ENCODE measurements around the gene CCNH.

The CCNH gene

DNA sequence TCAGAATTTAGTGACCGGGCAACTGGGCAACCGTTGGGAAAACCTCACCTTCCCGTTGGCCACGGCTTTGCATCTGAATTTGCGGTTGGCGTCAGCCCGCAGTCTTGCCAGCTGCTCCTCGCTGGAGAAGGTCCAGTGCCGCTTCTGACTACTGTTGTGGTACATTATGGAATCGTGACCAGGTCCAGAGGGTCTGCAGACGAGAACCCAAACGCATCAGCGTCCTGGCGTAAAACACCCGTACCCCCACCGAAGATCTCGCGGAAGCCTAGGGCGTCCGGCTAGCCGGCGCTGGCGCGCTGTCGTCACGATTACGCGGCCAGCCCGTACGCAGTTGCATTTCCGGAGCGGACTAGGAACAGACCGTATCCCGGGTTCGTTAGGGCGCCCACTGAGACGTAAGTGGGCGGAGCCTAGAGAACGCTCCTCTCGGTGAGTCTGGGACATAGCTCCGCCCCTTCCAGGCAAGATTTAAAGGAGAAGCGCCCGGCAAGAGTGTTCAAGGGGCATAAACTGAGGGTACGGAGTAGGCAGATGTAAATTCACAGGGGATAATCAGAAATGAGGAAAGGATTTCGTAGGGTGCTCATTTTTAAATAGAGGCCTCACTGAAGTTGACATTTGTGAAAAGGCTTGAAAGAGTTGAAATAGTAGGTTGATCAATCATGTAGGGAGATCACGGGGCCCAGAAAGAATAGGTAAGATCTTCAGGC lies at the start of gene CCNH:
CCNH (minus strand) TSS at position 301 of the 713 bp plus-strand sequence; CDS start at position 165, 136 bp downstream.
- peak within 1 kb of the TSS; percentile 75 for H3K27ac ChIP-seq
- peak; percentile 82 for DNase-seq (ENCODE audit: low read depth, low spot score)

DNA sequence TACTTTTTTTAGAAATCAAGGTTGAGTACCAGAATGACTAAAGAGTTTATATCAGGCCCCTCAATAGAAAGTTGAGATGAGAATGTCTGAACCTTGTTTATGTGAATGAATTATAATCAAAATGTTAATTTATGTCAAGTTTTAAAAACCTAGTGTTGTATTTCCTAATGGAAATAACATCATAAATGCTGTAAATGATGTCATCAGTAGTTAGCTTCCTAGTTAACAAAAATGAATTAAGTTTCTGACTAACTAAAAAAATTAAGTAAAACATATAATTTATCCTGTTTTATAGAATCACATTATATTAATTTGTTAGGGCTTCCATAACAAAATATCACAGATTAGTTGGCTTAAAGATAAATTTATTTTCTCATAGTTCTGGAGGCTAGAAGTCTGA lies 45.0 kb upstream of the CCNH start:
- H3K27ac ChIP-seq: no peak overlapping the region
- DNase-seq (ENCODE audit: low read depth, low spot score): no peak

DNA sequence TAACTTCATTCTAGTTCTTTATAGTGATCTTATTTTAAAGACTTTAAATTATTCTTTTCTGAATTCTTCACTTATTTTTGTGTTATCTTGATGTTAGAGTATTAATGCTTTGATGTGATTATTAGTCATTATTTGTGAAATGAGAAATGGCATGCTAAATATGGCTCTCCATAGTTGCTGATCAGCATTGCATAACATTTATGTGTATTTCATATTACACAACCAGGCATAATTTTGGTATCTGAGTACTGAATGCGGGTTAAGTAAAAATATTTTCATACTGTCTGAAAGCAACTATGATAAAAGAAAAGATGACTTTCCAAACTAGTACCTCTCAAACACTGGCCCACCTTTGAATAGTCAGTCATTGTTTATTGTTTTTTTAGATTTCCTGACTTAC lies 41.1 kb upstream of the CCNH start:
- DNase-seq (ENCODE audit: low read depth, low spot score): no peak

DNA sequence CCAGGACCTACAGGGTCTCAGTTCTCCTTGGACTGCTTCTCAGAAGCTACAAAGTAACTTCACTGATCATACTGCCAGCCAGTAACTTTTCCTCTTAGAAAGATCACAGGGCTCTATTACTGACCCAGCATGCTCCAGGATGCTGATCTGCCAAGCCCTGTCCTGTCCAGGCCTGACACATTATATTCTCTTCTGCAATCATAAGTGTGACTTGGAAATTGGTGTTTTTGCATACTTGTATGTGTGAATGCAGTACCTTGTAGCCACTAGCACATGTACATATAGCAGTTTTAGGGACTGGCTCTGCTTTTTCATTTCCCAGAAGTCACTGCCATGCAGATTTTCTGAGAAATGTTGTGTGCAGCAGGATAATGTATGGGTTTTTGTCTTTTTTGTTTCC lies 40.1 kb upstream of the CCNH start:
- H3K27ac ChIP-seq: no peak overlapping the region
- no peak for DNase-seq (ENCODE audit: low read depth, low spot score)

More for the DNA sequence above, 41.1 kb upstream of the CCNH start:
- H3K27ac ChIP-seq: no peak overlapping the region

DNA sequence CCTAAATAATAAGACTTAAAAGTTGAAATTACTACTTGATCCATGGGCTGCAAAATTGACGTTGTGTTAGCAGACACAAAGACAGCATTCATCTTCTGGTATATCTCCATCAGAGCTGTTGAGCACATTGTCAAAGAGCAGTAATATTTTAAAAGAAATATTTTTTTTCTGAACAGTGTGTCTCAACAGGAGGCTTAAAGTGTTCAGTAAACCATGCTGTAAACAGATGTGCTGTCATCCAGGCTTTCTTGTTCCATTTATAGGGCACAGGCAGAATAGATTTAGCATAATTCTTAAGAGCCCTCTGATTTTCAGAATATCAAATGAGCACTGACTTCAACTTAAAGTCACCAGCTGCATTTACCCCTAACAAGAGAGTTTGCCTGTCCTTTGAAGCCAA lies 29.7 kb upstream of the CCNH start:
- DNase-seq (ENCODE audit: low read depth, low spot score): no peak
- H3K27ac ChIP-seq: no peak overlapping the region

DNA sequence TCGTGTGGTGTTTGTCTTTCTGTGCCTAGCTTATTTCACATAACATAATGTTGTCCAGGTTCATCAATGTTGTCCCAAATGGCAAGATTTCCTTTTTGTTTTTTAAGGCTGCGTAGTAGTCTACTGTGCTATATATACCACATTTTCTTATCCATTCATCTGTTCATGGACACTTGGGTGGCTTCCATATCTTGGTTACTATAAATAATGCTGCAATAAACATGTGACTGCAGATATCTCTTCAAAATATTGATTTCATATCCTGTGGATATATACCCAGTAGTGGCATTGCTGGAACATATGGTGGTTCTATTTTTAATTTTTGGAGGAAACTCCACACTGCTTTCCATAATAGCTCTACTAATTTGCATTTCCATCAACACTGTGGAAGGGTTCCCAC lies 25.5 kb upstream of the CCNH start:
- DNase-seq (ENCODE audit: low read depth, low spot score): no peak
- no peak overlapping the region for H3K27ac ChIP-seq

DNA sequence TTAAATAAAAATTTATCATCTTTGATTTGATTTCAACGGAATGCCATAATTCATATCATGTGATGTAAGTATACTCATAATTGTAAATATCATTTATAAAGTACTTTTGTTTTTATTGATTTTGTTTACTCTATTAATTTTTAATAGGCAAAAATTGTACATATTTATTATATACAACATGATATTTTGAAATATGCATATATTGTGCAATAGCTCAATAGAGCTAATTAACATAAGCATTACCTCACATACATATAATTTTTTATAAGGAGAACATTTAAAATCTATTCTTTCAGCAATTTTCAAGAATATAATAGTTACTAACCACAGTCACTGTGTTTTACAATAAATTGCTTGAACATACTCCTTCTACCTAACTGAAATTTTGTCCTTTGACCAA lies 25.0 kb upstream of the CCNH start:
- no peak overlapping the region for H3K27ac ChIP-seq

DNA sequence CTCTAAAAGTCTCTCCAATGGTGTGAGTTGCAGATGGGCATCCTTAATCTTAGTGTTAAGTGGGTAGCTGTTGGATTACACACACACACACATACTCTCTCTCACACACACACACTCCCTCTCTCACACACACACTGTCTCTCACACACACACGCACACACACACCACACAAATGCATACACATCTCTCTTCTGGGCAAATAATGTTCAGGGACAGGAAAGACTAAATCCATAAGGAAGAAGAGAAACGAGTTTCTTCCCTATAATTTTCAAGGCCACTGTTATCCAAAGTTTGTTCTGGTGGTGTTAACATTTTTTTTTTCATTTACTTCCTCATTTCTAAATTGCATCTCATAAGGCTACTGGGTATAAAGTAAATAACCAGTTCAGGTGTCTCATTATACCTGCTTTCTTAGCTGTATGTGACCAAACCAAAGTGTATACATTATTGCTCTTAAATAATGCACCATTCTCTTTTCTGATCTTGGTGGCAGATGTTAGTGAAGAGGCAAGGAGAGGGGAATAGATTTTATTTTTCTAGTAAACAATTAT lies 22.5 kb upstream of the CCNH start:
- no peak for DNase-seq (ENCODE audit: low read depth, low spot score)

More for the DNA sequence above, 25.0 kb upstream of the CCNH start:
- no peak for DNase-seq (ENCODE audit: low read depth, low spot score)

DNA sequence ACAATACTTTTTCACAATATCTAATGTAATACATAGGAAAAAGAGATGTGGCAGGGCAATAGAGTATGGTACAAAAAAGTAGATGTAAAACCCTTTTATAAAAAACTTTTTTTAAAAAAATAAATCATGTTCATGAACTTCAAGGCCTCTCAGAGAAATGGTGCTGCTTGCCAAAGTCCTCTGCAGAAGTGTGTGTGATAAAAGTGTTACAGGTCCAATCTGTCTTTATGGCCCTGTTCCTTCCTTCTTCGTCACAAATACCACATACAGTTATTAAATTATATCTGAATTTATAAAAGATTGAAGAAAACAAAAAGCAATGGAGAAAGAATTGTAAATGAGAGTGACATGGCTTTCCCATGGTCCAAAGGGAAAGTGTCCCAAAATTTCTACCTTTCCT lies 21.7 kb upstream of the CCNH start:
- H3K27ac ChIP-seq: no peak overlapping the region
- no peak for DNase-seq (ENCODE audit: low read depth, low spot score)

More for the DNA sequence above, 22.5 kb upstream of the CCNH start:
- no peak overlapping the region for H3K27ac ChIP-seq

DNA sequence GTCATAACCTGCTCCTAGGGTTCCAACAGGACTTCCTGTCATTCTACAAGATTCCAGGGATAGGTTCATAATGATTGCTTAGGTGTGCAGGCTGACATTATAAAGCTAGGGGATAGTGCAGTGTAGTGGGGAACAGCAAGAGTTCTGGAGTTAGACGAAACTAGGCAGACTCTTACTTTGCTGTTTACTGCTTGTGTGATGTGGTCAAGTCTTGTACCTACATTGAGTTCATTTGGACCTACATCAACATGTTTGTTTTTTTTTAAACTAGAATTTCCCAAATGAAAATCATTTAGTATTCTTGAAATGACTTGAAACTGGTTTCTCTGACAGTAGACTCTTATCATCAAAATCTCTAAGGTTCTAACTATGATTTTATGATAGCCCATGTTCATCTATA lies 21.2 kb upstream of the CCNH start:
- H3K27ac ChIP-seq: no peak overlapping the region
- no peak for DNase-seq (ENCODE audit: low read depth, low spot score)

DNA sequence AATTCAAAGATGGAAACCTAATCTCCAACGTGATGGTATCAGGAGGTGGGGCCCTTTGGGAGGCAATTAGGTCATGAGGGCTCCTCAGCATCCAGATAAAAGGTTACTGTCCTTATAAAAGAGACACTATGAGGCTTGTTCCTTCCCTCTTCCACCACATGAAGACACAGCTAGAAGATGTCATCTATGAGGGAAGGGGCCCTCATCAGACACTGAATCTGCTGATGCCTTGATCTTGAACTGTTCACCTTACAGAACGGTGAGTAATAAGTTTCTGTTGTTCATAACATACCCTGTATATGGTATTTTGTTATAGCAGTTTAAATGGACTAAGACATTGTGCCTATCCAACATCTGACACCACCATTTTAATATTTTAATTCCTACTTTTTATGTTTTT lies 19.7 kb upstream of the CCNH start:
- DNase-seq (ENCODE audit: low read depth, low spot score): no peak
- H3K27ac ChIP-seq: no peak overlapping the region

DNA sequence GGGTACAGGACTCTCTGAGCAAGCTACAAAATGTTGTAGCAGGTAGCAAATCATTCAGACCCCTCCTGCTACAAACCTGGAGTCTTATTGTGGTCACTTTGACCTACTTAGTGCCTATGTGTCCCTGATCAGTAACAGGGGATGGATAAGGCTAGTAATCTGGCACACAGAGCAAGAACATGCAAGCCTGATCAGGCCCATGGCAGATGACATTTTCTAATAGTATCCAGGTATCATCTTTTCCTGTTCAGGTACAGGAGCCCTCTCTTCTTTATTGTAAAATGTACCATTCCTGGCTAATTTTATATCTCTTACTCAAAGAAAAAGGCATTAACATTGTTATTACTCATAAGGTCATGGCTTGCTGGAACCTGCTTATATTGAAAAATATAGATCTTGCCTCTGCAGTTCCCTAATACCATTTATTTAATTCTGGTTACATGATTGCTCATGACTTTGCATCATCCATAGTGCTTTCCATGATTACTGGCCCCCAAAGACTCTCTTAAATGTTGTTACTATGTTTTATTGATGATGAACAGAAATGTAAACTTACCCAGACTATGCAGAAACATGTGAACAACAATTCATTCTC lies 18.2 kb upstream of the CCNH start:
- DNase-seq (ENCODE audit: low read depth, low spot score): no peak
- peak overlapping the region; percentile 63 for H3K27ac ChIP-seq

DNA sequence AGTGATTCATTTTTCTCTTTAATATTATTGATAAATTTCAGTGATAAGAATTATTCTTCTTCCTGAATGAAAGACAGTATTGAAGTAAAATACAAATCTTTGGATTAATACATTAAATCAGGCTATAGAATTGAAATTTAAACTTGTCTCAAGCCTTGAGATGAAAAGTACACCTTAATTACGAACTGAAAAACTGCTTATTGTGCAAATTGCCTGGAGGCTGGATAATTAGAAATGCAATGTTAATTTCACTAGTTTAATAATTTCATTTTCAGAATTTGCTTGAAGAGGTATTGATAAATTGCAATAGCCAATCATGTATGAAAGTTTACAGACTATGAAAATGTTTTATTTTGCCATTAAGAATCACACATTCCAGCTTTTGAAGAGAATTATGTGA lies 11.0 kb upstream of the CCNH start:
- no peak for DNase-seq (ENCODE audit: low read depth, low spot score)
- no peak overlapping the region for H3K27ac ChIP-seq

DNA sequence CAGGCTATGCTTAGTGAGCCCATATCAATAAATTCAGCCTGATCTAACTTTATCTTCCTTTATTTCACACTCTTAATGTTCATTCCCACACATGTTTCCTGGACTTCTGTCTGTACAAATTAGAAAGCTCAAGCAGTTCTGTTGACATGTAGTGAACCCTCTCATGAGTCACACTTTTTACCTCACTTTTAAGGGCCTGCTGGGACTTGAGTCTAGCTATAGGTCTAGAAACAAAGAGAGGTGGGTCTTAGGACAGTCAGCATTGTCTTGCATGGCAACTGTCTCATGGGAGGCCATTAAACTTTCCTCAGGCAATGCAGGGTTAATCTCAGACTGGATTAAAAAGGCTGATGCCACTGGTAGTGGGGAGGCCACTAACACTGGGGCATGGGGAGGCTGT lies 8.6 kb upstream of the CCNH start:
- peak; percentile 72 for DNase-seq (ENCODE audit: low read depth, low spot score)
- H3K27ac ChIP-seq: peak overlapping the region; percentile 39

DNA sequence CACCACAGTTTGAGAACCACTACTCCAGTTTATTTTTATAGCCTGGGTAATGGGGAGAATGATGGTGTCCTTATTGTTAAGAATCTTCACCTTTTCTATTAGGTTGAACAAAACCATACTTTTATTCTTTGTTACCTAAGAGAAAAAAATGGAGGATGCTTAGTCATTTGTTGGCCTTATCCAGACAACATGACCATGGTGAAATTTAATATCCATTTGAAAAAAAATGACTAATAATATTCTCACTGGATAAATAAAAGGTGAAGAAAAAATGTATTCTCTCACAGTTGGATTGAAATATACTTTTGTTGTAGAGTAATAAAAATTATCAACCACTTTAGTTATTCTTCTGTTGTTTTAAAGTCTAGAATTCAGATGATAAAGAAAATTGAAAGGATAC lies 5.8 kb upstream of the CCNH start:
- no peak overlapping the region for H3K27ac ChIP-seq
- DNase-seq (ENCODE audit: low read depth, low spot score): no peak

DNA sequence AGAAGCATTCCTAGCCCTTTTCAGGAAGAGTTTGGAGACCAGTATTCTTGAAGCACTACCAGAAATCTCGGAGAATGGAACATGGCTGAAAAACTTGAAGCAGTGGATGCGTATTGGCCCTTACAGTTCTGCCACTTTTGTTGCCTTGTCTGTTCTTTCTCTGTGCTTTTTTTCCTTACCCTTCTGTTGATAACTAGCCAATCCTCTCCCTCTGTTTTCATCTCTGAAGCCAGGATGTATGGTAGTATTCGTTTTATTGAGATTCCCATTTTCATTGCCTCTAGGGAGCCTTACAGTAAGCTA lies 564 bp upstream of the CCNH start:
- peak overlapping the region; percentile 75 for H3K27ac ChIP-seq
- no peak for DNase-seq (ENCODE audit: low read depth, low spot score)

DNA sequence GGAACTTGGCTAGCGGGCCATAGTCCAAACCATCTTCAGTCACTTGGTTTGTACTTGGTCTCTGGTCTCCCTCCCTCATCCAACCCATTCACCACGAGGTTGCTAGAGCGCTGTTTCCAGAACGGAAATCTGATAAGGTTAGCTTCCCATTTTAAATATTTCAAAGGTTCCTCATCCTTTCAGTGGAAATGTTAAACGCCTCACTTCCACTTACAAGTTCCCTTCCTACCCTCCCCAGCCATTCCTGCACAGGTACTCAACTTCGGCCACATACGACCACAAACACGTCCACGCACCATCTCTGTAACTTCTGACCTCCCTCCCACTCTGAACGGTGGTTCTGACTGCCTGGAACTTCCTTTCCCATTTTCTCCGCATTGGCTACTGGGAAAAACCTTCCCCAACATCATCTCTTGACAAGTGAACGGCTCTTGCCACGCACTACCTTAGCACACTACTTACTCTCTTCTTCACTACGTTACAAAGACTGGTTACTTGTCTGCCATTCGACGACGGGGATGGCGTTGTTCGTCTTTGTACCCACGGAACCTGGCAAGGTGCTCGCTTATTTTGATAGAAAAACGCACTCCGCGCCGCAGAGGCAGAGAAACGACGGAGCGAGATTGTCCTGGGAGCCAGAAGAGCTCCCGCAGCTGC lies 629 bp downstream of the CCNH start:
- no peak for DNase-seq (ENCODE audit: low read depth, low spot score)
- peak overlapping the region; percentile 75 for H3K27ac ChIP-seq

DNA sequence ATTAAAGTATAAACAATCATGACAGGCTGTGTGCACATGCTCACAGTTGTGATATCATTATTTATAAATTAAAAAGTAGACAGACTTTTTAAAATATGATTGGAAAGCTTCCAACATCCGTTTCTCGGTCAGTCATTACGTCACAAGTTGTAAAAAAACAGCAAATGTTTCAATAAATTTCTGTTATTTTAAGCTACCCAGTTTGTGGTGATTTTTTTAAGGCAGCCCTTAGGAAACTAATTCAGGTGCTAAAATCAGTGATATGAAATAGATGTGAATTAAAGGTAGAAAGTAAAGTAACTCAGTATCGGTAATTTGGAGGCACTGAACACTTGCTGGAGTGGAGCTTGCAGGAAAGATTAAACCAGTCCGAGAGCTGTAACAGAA lies 1.2 kb downstream of the CCNH start:
- peak overlapping the region; percentile 75 for H3K27ac ChIP-seq
- DNase-seq (ENCODE audit: low read depth, low spot score): no peak

DNA sequence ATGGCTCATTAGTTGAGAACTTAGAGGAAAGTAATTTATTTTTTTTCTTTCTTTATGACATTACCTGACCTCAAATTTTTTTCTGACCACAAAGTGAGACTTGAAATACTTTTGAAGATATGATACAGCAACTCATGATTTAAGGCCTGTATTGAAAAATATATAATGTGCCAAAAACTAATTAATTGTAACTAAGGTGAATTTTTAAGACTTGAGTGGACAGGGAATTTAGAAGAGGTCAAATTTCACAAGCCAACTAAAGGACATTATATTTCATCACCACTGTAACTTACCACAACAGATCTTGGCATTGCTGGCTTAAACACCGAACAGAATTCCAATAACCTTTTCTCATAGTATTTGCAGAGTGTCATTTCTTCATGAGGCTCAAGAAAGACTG lies 1.8 kb downstream of the CCNH start:
- no peak for DNase-seq (ENCODE audit: low read depth, low spot score)

DNA sequence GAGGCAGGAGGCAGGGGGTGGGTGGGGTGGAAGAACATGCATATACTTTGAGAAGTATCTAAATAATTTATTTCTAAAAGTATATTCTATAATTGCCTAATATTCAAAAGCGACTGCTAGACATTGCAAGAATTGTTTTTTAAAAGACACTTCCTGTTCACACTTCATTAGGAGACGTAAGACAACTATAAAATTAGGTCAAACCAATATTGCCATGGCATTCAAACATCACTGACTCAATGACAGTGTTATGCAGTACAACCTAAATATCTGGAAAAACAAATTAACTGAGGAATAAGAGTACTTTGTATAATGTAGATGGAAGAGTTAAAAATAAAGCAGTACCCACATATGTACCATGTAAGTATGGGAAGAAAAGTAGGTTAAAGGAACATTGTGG lies 4.5 kb downstream of the CCNH start:
- no peak for DNase-seq (ENCODE audit: low read depth, low spot score)
- no peak overlapping the region for H3K27ac ChIP-seq

More for the DNA sequence above, 1.8 kb downstream of the CCNH start:
- no peak overlapping the region for H3K27ac ChIP-seq

DNA sequence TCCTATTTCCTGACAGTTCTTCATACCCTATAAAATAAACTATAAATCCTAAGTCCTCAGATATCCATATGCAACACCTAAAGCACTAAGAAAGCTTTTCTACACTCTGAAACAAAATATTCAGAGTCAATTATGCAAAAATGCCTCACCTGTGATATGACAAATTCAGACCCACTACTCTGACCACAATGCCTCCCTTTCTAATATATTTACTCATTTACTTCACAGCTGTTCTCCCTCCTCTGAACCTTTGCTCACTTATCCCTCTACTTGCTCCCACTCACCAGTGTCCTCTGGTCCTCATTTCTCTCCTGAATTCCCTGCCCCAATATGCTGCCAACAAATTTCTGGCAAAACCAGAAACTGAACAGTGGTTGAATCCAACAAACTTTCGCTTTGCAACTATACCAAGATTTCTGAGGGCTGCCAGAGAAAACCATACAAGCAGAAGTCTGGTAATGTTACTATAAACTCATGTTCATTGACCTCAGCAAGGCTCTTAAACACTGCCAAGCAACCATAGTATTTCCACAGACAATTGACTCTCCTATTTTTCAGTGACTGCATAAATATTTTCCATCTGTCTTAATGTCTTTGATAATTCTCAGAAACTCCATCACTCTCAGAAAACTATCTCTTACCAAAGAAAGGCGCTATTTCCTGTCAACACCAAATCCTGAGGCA lies 7.1 kb downstream of the CCNH start:
- H3K27ac ChIP-seq: no peak overlapping the region
- no peak for DNase-seq (ENCODE audit: low read depth, low spot score)

Measured in epithelial cell of prostate (primary cell).